ENCODE results near the gene IMPACT.

The IMPACT gene

GRCh38 chr18:24475926-24476589, 49.6 kb downstream of the IMPACT start:
- Histone ChIP-seq H3K27ac (ENCODE audit: low read length) (no peak overlapping the region), H3K9me3 (replicated peaks; ENCODE audit: insufficient read depth, low read length) (no peaks in the 10 kb centered on the region), H3K4me1 (ENCODE audit: low read length) (no peaks in the 10 kb centered on the region), H3K79me2 (ENCODE audit: low read length) (no peaks in the 10 kb centered on the region), H3K4me2 (ENCODE audit: low read depth, low read length) (no peak overlapping the region), H3K36me3 (replicated peaks; ENCODE audit: insufficient read depth, low read length) (no peaks in the 10 kb centered on the region), H2AFZ (ENCODE audit: low read length) (no peak overlapping the region), H3F3A (ENCODE audit: insufficient read depth, low read length) (no peaks in the 10 kb centered on the region), H3K4me3 (ENCODE audit: low read length) (no peak overlapping the region), H3K27me3 (replicated peaks; ENCODE audit: insufficient read depth, low read length) (no peaks in the 10 kb centered on the region), H4K20me1 (ENCODE audit: insufficient read depth, low read length) (no peaks in the 10 kb centered on the region), H3K9ac (ENCODE audit: low read length) (no peak overlapping the region), H3K9me2 (replicated peaks; ENCODE audit: insufficient read depth, low read length) (no peaks in the 10 kb centered on the region)
- DNase-seq = no peak
- TF ChIP-seq CTCF (IDR thresholded peaks at IDR 0.05; ENCODE audit: low read length) (no peak), EZH2phosphoT487 (IDR thresholded peaks at IDR 0.05; ENCODE audit: low read length) (no peak), EZH2 (optimal IDR thresholded peaks at IDR 0.05; ENCODE audit: low read depth, low read length) (no peak)

DNA sequence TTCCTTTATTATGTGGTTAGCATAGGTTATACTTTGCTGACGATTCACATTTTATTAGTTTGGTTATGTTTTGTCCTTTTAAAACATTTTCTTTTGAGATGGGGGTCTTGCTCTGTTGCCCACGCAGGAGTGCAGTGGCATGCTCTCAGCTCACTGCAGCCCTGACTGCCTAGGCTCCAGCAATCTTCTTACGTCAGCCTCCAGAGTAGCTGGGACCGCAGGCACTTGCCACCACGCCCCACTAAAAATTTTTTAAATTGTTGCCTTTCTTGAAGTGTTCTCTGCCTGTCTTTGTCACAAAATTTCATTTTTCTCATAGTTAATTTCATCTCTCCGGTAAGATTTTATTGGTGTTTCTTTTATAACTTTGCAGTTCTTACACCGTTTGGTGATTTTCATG, 52.9 kb downstream of the IMPACT start:
- TF ChIP-seq CTCF (IDR thresholded peaks at IDR 0.05; ENCODE audit: low read length) (no peak), EZH2 (optimal IDR thresholded peaks at IDR 0.05; ENCODE audit: low read depth, low read length) (no peak), EZH2phosphoT487 (IDR thresholded peaks at IDR 0.05; ENCODE audit: low read length) (no peak)
- H3K27ac ChIP-seq (ENCODE audit: low read length) = no peak overlapping the region
- H3K9ac ChIP-seq (ENCODE audit: low read length) = no peak overlapping the region

GRCh38 chr18:24482821-24483220, 56.4 kb downstream of the IMPACT start:
- Histone ChIP-seq H3K9me3 (replicated peaks; ENCODE audit: insufficient read depth, low read length) (no peaks in the 10 kb centered on the region), H3F3A (ENCODE audit: insufficient read depth, low read length) (no peaks in the 10 kb centered on the region), H3K4me3 (ENCODE audit: low read length) (no peak overlapping the region), H3K4me1 (ENCODE audit: low read length) (peaks cover 1% of the 10 kb centered on the region; the same call in 1 of the 2 replicates), H3K27ac (ENCODE audit: low read length) (no peak overlapping the region), H3K9ac (ENCODE audit: low read length) (no peak overlapping the region), H3K36me3 (replicated peaks; ENCODE audit: insufficient read depth, low read length) (no peaks in the 10 kb centered on the region), H2AFZ (ENCODE audit: low read length) (no peak overlapping the region), H3K79me2 (ENCODE audit: low read length) (no peaks in the 10 kb centered on the region), H4K20me1 (ENCODE audit: insufficient read depth, low read length) (no peaks in the 10 kb centered on the region), H3K27me3 (replicated peaks; ENCODE audit: insufficient read depth, low read length) (no peaks in the 10 kb centered on the region), H3K9me2 (replicated peaks; ENCODE audit: insufficient read depth, low read length) (no peaks in the 10 kb centered on the region), H3K4me2 (ENCODE audit: low read depth, low read length) (no peak overlapping the region)
- DNase-seq = no peak
- TF ChIP-seq EZH2phosphoT487 (IDR thresholded peaks at IDR 0.05; ENCODE audit: low read length) (no peak), CTCF (IDR thresholded peaks at IDR 0.05; ENCODE audit: low read length) (no peak), EZH2 (optimal IDR thresholded peaks at IDR 0.05; ENCODE audit: low read depth, low read length) (no peak)

More for the DNA sequence above, 52.9 kb downstream of the IMPACT start:
- Histone ChIP-seq H3K27me3 (replicated peaks; ENCODE audit: insufficient read depth, low read length) (no peaks in the 10 kb centered on the region), H2AFZ (ENCODE audit: low read length) (no peak overlapping the region), H3K36me3 (replicated peaks; ENCODE audit: insufficient read depth, low read length) (no peaks in the 10 kb centered on the region), H4K20me1 (ENCODE audit: insufficient read depth, low read length) (no peaks in the 10 kb centered on the region), H3K9me3 (replicated peaks; ENCODE audit: insufficient read depth, low read length) (no peaks in the 10 kb centered on the region), H3K4me1 (ENCODE audit: low read length) (no peaks in the 10 kb centered on the region), H3K9me2 (replicated peaks; ENCODE audit: insufficient read depth, low read length) (no peaks in the 10 kb centered on the region), H3F3A (ENCODE audit: insufficient read depth, low read length) (no peaks in the 10 kb centered on the region), H3K79me2 (ENCODE audit: low read length) (no peaks in the 10 kb centered on the region), H3K4me3 (ENCODE audit: low read length) (no peak overlapping the region), H3K4me2 (ENCODE audit: low read depth, low read length) (no peak overlapping the region)
- DNase-seq = no peak
